Peyer's patch (tissue), 4 donors: ENCODE data around the gene RLIM.

Experiments
- CTCF ChIP-seq, 6 experiments: fragments of 450-650 bp in 4 of 6; fragments of 200-600 bp in 2 of 6; sonication (generic) in 1 of 6; IDR thresholded peaks; one replicate each; pipeline ENCODE4 v1.5.1; 2017 to 2019; ENCODE audit warnings: antibody characterized with exemption in 6 of 6, mild to moderate bottlenecking in 3 of 6, moderate library complexity in 1 of 6
- POLR2A ChIP-seq, 2 donors: fragments of 450-650 bp; IDR thresholded peaks; one replicate each; pipeline ENCODE4 v1.5.1; 2017; ENCODE audit warnings: antibody characterized with exemption in 2 of 2, mild to moderate bottlenecking in 2 of 2, moderate library complexity in 2 of 2

- peak in 3 of 6 experiments; percentile 40 to 45 (median 45) for TF ChIP-seq CTCF (IDR thresholded peaks at IDR 0.05)
- peak; percentile 55 to 61 for TF ChIP-seq POLR2A (IDR thresholded peaks at IDR 0.05)
These were observed 78.8 kb downstream of the RLIM start for GRCh38 chrX:74535408-74536151.
